MM.1S (cell line): ENCODE measurements around the gene ZNF462.

Source experiments
- DNase-seq: peaks from one replicate; pipeline ENCODE4 v3.0.0-alpha.2; 2015
- H2AFZ ChIP-seq: fragments of 300-600 bp; sonication (generic); 2 replicates; pipeline ENCODE4 v1.6.0; 2016; ENCODE audit warnings: antibody characterized with exemption, low read length
- H3F3A ChIP-seq: fragments of 300-600 bp; sonication (generic); 2 replicates; pipeline ENCODE4 v1.6.1; 2016; ENCODE audit warnings: mild to moderate bottlenecking, antibody characterized with exemption, low read length, moderate library complexity, mixed read lengths; ENCODE audit not compliant: insufficient read depth
- H3K27ac ChIP-seq: fragments of 300-600 bp; sonication (generic); 2 replicates; pipeline ENCODE4 v1.5.1; 2016; ENCODE audit warnings: mild to moderate bottlenecking, low read length
- H3K27me3 ChIP-seq: fragments of 300-600 bp; sonication (generic); replicated peaks from 2 replicates; pipeline ENCODE4 v1.6.0; 2016; ENCODE audit warnings: low read length; ENCODE audit not compliant: insufficient read depth
- H3K36me3 ChIP-seq: fragments of 300-600 bp; sonication (generic); replicated peaks from 2 replicates; pipeline ENCODE4 v1.6.1; 2016; ENCODE audit warnings: mild to moderate bottlenecking, low read length, mixed read lengths; ENCODE audit not compliant: insufficient read depth
- H3K4me1 ChIP-seq: fragments of 300-600 bp; sonication (generic); 2 replicates; pipeline ENCODE4 v1.6.1; 2016; ENCODE audit warnings: low read length, mixed read lengths
- H3K4me2 ChIP-seq: fragments of 300-600 bp; sonication (generic); 2 replicates; pipeline ENCODE4 v1.6.0; 2016; ENCODE audit warnings: low read depth, low read length
- H3K4me3 ChIP-seq: fragments of 300-600 bp; sonication (generic); 2 replicates; pipeline ENCODE4 v1.5.1; 2016; ENCODE audit warnings: low read length, mixed read lengths
- H3K79me2 ChIP-seq: fragments of 300-600 bp; sonication (generic); 2 replicates; pipeline ENCODE4 v1.6.1; 2016; ENCODE audit warnings: mixed run types, low read length, mixed read lengths
- H3K9ac ChIP-seq: fragments of 300-600 bp; sonication (generic); 2 replicates; pipeline ENCODE4 v1.6.1; 2016; ENCODE audit warnings: low read length, mixed read lengths
- H3K9me2 ChIP-seq: fragments of 300-600 bp; sonication (generic); replicated peaks from 2 replicates; pipeline ENCODE4 v1.6.1; 2016; ENCODE audit warnings: mild to moderate bottlenecking, low read length, mixed read lengths; ENCODE audit not compliant: insufficient read depth
- H3K9me3 ChIP-seq: fragments of 300-600 bp; sonication (generic); replicated peaks from 2 replicates; pipeline ENCODE4 v1.6.1; 2016; ENCODE audit warnings: mild to moderate bottlenecking, low read length, mixed read lengths; ENCODE audit not compliant: insufficient read depth
- H4K20me1 ChIP-seq: fragments of 300-600 bp; sonication (generic); 2 replicates; pipeline ENCODE4 v1.6.1; 2016; ENCODE audit warnings: mild to moderate bottlenecking, low read length, moderate library complexity, mixed read lengths; ENCODE audit not compliant: insufficient read depth
- EZH2 ChIP-seq: fragments of 300-600 bp; sonication (generic); optimal IDR thresholded peaks from 2 replicates; pipeline ENCODE3; 2017; ENCODE audit warnings: low read depth, mild to moderate bottlenecking, antibody characterized with exemption, low read length, mixed read lengths
- EZH2phosphoT487 ChIP-seq: fragments of 300-600 bp; sonication (generic); IDR thresholded peaks from 2 replicates; pipeline ENCODE4 v1.6.1; 2018; ENCODE audit warnings: antibody characterized with exemption, low read length
- TF ChIP-seq, protein P1 (sequence below): fragments of 300-600 bp; sonication (generic); IDR thresholded peaks from 2 replicates; pipeline ENCODE4 v1.5.1; 2016; ENCODE audit warnings: antibody characterized with exemption, low read length, mixed read lengths

The ZNF462 gene

DNA sequence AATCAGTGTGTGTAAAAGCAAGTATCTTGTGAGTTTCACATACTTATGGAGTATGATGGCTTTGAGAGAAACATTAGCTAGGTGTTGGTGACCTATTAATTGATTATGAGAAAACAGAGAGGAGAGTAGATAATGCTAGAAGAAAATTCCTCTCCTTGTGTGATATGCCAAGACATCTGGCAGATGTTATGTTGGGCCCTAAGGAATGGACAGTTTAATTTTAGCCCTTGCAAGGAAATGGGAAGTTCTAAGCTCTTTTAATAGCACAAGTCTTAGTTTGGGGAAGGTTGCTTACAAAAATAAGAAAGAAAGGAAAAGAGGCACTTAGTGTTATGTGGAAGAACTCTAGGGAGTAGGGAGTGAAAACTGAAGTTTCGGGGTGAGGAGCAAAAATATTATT, 5.1 kb downstream of the ZNF462 start:
- Histone ChIP-seq H3K4me3 (no peak overlapping the region), H4K20me1 (no peaks in the 10 kb centered on the region), H3K9me3 (no peaks in the 10 kb centered on the region), H2AFZ (no peak overlapping the region), H3K79me2 (no peaks in the 10 kb centered on the region), H3K27ac (no peak overlapping the region), H3K36me3 (no peaks in the 10 kb centered on the region), H3K27me3 (no peaks in the 10 kb centered on the region), H3F3A (no peaks in the 10 kb centered on the region), H3K4me1 (no peaks in the 10 kb centered on the region), H3K4me2 (no peak overlapping the region), H3K9me2 (no peaks in the 10 kb centered on the region), H3K9ac (no peak overlapping the region)
- TF ChIP-seq EZH2 (no peak), EZH2phosphoT487 (no peak)
- TF ChIP-seq, protein P1, sequence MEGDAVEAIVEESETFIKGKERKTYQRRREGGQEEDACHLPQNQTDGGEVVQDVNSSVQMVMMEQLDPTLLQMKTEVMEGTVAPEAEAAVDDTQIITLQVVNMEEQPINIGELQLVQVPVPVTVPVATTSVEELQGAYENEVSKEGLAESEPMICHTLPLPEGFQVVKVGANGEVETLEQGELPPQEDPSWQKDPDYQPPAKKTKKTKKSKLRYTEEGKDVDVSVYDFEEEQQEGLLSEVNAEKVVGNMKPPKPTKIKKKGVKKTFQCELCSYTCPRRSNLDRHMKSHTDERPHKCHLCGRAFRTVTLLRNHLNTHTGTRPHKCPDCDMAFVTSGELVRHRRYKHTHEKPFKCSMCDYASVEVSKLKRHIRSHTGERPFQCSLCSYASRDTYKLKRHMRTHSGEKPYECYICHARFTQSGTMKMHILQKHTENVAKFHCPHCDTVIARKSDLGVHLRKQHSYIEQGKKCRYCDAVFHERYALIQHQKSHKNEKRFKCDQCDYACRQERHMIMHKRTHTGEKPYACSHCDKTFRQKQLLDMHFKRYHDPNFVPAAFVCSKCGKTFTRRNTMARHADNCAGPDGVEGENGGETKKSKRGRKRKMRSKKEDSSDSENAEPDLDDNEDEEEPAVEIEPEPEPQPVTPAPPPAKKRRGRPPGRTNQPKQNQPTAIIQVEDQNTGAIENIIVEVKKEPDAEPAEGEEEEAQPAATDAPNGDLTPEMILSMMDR: no peak
- no peak for DNase-seq

DNA sequence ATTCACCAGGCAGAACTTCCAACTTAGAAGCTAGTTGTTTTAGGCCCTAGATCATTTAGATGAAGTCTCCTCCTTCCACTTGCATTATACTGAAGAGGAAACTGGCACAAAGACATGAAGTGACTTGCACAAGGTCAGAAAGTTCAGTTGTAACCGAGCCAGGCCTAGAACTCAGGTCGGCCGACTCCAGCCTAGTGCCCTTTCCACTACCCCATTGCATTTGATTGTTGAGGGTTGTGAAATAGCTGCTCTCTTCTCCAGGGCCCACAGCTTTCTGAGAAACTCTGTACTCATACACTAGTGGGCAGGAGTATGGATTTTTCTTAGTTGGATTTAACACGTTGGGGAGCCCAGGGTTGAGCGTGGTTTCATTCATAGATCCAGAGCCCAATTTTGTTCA, 5.6 kb downstream of the ZNF462 start:
- H3K79me2 ChIP-seq: no peaks in the 10 kb centered on the region
- H3K9ac ChIP-seq: no peak overlapping the region
- no peaks in the 10 kb centered on the region for H3K9me2 ChIP-seq
- H3F3A ChIP-seq: no peaks in the 10 kb centered on the region
- no peak for DNase-seq
- H3K4me3 ChIP-seq: no peak overlapping the region
- no peaks in the 10 kb centered on the region for H3K4me1 ChIP-seq
- no peak overlapping the region for H3K4me2 ChIP-seq
- no peaks in the 10 kb centered on the region for H4K20me1 ChIP-seq
- H3K27me3 ChIP-seq: no peaks in the 10 kb centered on the region
- H3K36me3 ChIP-seq: no peaks in the 10 kb centered on the region
- TF ChIP-seq EZH2 (no peak), EZH2phosphoT487 (no peak)
- TF ChIP-seq, protein P1: no peak
- no peaks in the 10 kb centered on the region for H3K9me3 ChIP-seq
- no peak overlapping the region for H3K27ac ChIP-seq
- H2AFZ ChIP-seq: no peak overlapping the region

DNA sequence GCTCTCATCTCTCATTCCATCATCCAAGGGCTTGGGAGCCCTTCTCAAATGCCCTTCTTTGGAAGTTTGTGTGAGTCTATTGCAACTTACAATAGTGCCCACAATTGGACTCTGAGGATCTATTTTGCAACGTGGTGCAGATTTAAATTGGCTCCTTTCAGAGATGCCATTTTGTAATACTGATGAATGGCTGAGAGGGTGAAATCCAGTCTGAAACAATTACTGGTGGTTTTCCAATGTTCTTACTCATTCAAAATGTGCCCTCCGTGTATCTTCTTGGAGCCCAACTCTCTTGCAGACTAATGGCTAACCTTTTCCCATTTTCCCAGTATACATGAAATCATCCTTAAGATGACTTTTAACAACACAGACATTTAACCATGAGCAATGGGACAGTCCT, 6.1 kb downstream of the ZNF462 start:
- TF ChIP-seq, protein P1: no peak
- TF ChIP-seq EZH2phosphoT487 (no peak), EZH2 (no peak)
- H3K9ac ChIP-seq: no peak overlapping the region
- no peak for DNase-seq
- H3K4me3 ChIP-seq: no peak overlapping the region
- no peaks in the 10 kb centered on the region for H4K20me1 ChIP-seq
- H3K4me2 ChIP-seq: no peak overlapping the region
- H3K36me3 ChIP-seq: no peaks in the 10 kb centered on the region
- H3K79me2 ChIP-seq: no peaks in the 10 kb centered on the region
- H3K27ac ChIP-seq: no peak overlapping the region
- H3K9me3 ChIP-seq: no peaks in the 10 kb centered on the region
- no peaks in the 10 kb centered on the region for H3F3A ChIP-seq
- H3K9me2 ChIP-seq: no peaks in the 10 kb centered on the region
- H3K4me1 ChIP-seq: no peaks in the 10 kb centered on the region
- no peaks in the 10 kb centered on the region for H3K27me3 ChIP-seq
- no peak overlapping the region for H2AFZ ChIP-seq
